HG02884 (cell line): ENCODE results near the gene PPARD.
"Not testable (repeated sequence)": the region's sequence is repeated elsewhere in the genome, so short reads cannot be mapped to it uniquely, and the experiment has no call there.

Source experiments
- ATAC-seq: cut with Tn5 transposase; IDR thresholded peaks from one replicate; pipeline ENCODE4 v1.9.1; 2021; ENCODE audit warnings: mild to moderate bottlenecking, moderate library complexity; ENCODE audit not compliant: unreplicated experiment

The PPARD gene

GRCh38 chr6:35312076-35312800 lies 30.1 kb upstream of the PPARD start:
- ATAC-seq = no peak

GRCh38 chr6:35312807-35313206 lies 29.6 kb upstream of the PPARD start:
- no peak for ATAC-seq

- no peak for ATAC-seq
Measured at GRCh38 chr6:35317483-35318195, 24.7 kb upstream of the PPARD start.

- no peak for ATAC-seq
Measured at GRCh38 chr6:35318196-35319171, 23.9 kb upstream of the PPARD start.

GRCh38 chr6:35319346-35320030 lies 22.9 kb upstream of the PPARD start:
- no peak for ATAC-seq

GRCh38 chr6:35320031-35320410 lies 22.3 kb upstream of the PPARD start:
- no peak for ATAC-seq

- no peak for ATAC-seq
Measured at GRCh38 chr6:35321091-35321490, 21.3 kb upstream of the PPARD start.

- ATAC-seq = no peak
Measured at GRCh38 chr6:35327349-35328027, 14.9 kb upstream of the PPARD start.

GRCh38 chr6:35328108-35328723 lies 14.1 kb upstream of the PPARD start:
- ATAC-seq = no peak

GRCh38 chr6:35328965-35329364 lies 13.4 kb upstream of the PPARD start:
- not testable (repeated sequence) for ATAC-seq

GRCh38 chr6:35330541-35331119 lies 11.7 kb upstream of the PPARD start:
- ATAC-seq = no peak

GRCh38 chr6:35332074-35332887 lies 10.1 kb upstream of the PPARD start:
- ATAC-seq = not testable (repeated sequence)

GRCh38 chr6:35341557-35341956 lies 801 bp upstream of the PPARD start:
- ATAC-seq = no peak

GRCh38 chr6:35343092-35343834 lies 905 bp downstream of the PPARD start:
- no peak for ATAC-seq

- ATAC-seq = no peak
Measured at GRCh38 chr6:35343835-35344550, 1.6 kb downstream of the PPARD start.

- no peak for ATAC-seq
Measured at GRCh38 chr6:35351422-35351821, 9.1 kb downstream of the PPARD start.

GRCh38 chr6:35352735-35353134 lies 10.4 kb downstream of the PPARD start:
- no peak for ATAC-seq
